Activated T-cell treated with anti-CD3 and anti-CD28 coated beads, Interleukin-2, amount 50 U/mL, for 48 hours (primary cell): ENCODE data around the gene KCNJ18.
"Not testable (repeated sequence)": the region's sequence is repeated elsewhere in the genome, so short reads cannot be mapped to it uniquely, and the experiment has no call there.

Experiments
- DNase-seq, 2 experiments: peaks; one replicate each; pipeline ENCODE4 v3.0.0-alpha.2; 2020

KCNJ18 gene

DNA sequence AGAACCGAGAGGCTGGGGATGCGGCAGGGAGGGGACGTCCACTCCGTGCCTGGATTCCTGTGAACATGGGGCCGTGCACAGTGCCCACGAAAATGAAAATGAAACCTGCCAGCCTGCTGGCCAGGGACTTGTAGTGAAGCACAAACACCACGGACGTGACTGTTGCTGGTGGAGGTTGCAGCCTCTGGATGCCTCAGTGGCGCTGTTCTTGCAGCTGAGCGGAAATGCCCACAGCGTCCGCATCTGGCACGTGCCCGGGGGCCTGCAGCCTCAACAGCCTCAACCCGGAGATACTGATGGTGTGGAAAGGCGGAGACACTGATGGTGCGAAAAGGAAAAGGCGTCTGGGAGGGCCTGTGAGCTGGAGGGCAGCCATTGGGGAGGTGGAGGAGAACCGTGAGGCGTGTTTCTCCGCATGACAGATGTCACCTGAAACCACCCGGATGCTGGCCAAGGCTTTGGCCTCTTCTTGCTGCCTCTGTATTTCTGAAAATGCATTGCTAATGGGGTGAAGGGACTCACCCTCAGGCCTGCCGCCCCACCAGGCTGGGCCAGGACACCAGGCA lies 44.8 kb downstream of the KCNJ18 start:
- DNase-seq = not testable (repeated sequence)

GRCh38 chr17:21738241-21738640 lies 45.9 kb downstream of the KCNJ18 start:
- DNase-seq = not testable (repeated sequence)

- DNase-seq = not testable (repeated sequence)
Measured at GRCh38 chr17:21738877-21739474, 46.7 kb downstream of the KCNJ18 start.

DNA sequence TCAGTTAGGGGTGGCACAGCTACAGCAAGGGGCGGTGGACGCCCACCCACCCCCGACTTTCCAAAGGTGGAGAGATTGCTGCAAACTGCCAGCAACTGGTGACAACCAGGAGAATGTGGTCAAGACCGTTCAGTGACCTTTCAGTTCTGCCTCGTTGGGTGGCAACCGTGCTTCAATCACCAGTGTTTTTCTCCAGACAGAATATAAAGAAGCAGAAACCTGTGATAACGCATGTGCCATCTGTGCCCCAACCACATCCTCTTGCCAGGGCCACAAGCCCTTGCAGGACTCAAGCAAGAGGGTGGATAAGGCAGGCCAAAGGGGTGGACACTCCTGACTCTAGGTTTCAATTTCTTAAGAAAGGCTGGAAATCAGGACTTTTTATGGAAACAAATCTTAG lies 47.2 kb downstream of the KCNJ18 start:
- DNase-seq = not testable (repeated sequence)

DNA sequence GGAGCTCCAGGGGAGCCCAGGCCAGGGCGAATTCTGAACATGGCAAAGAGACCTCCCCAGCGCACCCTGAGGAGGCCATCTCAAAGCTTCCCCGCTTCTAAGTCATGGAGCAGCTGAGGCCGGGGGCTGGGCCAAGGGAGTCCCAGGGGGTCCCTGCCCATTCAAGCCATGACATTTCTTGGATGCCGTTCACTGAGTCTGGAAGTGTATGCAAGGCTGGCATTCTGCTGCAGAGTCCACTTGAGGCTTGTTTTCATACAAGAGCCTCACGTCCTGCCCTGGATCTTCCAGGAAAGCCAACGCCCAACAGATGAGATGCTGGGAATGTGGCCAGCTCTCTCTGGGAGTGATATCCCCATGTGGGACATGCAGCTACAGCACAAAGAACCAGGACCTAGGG lies 48.5 kb downstream of the KCNJ18 start:
- not testable (repeated sequence) for DNase-seq

DNA sequence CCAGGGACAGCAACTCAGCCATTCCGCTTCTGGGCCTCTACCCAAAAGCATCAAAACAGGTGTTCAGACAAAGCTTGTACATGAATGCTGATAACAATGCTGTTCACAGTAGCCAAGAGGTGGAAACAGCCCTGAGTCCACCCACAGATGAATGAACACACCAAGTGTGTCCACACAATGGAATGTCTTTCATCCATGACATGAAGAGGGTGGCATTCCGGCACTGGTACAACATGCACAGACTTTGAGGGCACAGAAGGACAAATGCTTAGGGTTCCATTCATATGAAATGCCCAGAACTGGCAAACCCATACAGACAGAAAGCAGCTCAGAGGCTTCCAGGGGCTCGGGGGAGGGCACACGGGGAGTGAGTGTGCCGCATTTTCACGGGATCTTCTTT lies 49.2 kb downstream of the KCNJ18 start:
- DNase-seq = not testable (repeated sequence)

- DNase-seq = no peak
Measured at GRCh38 chr17:21742326-21742725, 50.0 kb downstream of the KCNJ18 start.

- DNase-seq = not testable (repeated sequence)
Measured at GRCh38 chr17:21744151-21744550, 51.8 kb downstream of the KCNJ18 start.

DNA sequence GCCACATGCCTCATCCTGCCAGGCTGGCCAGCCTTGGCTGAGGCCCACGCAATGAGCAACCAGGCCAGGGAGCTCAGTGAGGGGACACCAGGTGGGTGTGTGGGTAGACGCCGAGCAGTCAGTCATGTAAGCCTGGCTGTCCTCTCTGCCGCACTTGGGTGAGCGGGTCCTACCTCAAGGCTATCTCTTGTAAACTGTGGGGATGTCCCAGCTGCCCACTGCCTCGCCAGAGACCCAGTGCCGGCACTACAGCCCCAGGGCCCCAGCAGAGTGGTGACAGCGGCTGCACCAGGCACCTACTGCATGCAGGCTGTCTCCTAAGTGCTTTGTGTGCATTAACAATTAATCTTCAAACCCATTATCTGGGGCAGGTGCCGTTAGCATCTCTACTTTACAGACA lies 52.3 kb downstream of the KCNJ18 start:
- not testable (repeated sequence) for DNase-seq

DNA sequence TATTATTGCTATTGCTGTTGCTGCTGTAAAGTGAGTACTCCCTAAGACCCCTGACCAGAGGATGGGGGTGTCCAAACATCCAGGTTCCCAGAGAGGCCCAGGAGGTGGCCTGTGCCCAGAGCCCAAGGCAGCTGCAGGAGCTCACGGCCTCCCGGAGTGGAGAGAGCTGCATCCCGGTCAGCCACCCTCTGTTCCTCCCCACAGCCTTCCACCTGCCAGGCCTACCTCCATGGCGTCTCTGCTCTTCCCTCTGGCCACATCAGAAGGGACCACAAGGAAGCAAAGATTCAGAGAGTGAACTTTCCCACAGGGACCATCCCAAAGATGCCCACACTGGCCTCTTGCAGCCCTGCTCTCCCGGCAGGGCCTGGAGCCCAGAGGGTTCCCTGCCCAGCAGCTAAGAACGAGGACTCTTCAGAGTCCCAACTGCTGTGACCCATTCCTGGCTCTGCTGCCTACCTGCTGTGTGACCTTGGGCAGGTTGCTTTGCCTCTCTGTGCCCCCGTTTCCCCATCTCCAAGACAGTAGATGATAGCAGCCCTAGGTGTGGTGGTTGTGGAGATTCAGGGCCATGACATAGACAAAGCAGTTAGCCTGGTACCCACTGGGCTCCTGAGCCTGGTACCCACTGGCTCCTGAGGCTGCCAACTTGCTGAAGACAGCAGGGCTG lies 53.2 kb downstream of the KCNJ18 start:
- not testable (repeated sequence) for DNase-seq

GRCh38 chr17:21746415-21746814 lies 54.1 kb downstream of the KCNJ18 start:
- DNase-seq = not testable (repeated sequence)

DNA sequence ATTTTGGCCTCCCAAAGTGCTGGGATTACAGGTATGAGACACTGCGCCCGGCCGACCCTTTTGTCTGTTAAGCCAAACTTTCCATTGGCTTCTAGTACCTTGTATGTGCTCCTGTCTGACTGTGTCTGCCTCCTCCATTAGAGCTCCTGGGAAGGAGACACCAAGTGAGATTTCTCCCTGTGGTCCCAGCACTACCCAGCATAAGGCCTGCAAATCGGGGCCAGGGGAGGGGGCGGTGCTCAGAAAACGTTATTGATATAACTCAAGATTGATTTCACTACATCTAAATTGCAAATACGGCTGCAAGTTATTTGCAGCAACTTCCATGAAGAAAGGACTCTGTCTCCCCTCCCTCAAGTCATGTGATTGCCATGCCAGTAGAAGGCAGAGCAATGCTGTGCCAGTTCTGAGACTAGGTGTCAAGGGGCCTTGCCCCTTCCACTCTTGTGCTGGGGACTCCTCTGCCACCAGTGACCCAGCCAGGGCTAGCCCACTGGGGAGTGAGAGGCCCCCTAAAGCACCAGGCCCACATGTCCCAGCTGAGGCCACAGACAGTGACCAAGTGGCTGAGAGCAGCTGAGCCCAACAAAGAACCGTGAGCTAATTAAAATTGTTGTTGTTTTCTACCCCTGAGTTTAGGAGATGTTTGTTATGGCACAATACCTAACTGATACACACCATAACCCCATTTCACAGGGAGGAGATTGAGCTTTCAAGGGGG lies 55.0 kb downstream of the KCNJ18 start:
- not testable (repeated sequence) for DNase-seq

DNA sequence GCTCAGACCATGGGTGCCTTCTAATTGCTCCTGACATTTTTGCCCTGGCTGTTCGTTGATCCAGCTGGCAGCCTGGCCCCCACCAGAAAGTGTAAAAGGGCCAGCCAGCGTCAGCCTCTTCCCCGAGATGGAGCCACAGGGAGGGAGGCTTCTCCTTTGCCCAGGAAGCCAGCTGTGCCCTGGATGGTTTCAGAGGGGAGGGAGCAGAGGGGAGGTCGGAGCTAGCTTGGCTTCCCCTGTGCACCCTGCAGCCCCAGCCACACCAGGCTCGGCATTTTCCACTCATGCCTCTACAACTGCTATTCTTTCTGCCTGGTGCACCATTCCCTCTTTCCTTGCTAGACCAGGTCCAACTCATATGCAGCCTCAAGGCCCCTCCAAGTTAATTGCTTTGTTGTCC lies 56.4 kb downstream of the KCNJ18 start:
- not testable (repeated sequence) for DNase-seq

DNA sequence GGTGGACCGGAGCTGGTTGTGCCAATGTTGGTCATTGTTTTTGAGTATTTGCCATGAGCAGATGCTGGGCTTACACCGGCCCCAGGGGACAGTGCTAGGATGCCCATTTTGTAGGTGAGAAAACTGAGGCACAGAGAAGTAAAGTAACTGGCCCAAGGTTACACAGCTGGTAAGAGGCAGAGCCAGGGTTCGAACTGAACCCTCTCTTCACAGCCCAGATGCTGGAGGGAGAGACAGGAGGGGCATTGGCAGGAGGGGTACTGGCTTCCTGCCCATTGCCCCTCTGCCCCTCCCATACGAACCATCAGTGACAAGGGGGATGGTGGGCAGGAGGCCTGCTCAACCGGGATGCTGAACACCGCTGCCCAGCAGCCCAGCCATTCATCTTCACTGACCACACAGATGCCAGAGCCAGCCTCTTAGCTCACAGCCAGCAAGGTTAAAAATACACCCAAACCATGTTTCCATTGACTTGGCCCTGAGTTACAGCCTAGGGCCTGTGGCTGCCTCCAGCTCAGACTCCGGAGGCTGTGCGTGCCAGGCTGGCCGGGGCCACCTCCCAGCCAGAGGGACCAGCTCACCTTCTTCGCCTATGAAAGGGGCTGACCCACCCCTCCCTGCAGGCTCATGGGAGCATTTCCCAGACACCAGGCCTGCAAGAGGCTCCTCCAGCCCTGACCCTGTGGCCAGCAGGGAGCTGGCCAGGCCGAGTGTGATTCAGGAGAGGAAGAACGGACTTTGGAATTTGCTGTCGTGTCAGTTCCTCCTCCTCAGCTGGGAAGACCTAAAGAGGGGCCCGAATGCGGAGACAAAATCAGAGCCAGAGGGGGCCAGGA lies 57.6 kb downstream of the KCNJ18 start:
- not testable (repeated sequence) for DNase-seq

DNA sequence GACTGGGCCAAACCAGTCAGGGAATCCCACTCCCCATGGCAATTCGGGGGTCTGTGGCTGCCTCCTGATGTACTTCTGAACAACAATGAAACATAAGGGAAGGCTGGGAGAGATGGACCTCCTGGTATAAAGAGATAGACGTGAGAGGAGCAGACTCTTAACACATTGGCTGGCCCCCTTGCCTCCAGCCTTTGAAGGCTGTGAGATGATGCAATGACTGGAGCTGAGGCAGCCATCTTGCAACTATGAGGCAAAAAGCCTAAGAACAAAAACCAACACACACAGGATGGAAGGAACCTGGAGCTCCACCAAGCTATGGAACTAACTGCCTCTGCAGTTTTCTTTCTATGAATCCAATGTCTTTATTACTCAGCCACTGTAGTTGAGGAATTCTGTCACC lies 58.8 kb downstream of the KCNJ18 start:
- not testable (repeated sequence) for DNase-seq
